ENCODE data around the gene LMCD1.

Gene LMCD1

DNA sequence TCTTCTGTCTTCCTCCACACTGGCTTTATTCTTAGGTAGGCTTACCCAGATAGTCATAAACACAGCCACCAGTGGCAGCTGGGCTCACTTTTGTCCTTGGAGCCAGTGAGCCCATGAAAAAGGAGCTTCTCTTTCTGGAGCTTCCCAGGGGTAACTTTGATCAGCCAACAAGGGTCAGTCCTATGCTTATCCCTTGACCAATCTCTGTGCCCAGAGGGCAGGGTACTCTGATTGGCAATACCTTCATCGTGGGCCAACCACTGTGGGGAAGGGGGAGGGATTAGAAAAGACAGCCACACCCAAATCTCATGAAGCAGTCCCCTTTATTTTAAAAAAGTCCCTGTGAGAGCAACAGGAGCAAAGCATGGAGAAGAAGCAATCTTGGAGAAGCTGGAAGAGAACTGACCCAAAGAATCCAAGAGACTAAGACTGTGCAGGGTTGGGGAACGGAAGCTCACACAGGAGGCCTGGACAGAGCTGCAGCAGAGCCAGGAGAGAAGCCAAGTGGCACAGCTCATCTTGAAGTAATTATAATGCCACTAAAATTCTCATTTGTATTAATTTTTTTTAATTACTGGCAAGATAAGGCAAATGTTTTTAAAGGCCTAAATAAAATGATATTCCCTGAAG, 72.5 kb downstream of the LMCD1 start:
- TF ChIP-seq EP300 (IDR thresholded peaks at IDR 0.05; ENCODE audit: borderline replicate concordance) (no peak), FOXM1 (IDR thresholded peaks at IDR 0.05; ENCODE audit: borderline replicate concordance, low read depth) (no peak), TAF1 (IDR thresholded peaks at IDR 0.05; ENCODE audit: low read depth) (no peak), NFIC (IDR thresholded peaks at IDR 0.05) (no peak), RAD21 (IDR thresholded peaks at IDR 0.05; ENCODE audit: low read depth) (no peak), YY1 (IDR thresholded peaks at IDR 0.05; ENCODE audit: low read depth) (no peak), EGR1 (IDR thresholded peaks at IDR 0.05) (no peak), TCF12 (IDR thresholded peaks at IDR 0.05; ENCODE audit: low read depth) (no peak)
- TF ChIP-seq, protein P1, sequence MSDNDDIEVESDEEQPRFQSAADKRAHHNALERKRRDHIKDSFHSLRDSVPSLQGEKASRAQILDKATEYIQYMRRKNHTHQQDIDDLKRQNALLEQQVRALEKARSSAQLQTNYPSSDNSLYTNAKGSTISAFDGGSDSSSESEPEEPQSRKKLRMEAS (IDR thresholded peaks at IDR 0.05): no peak
- TF ChIP-seq, protein P2, sequence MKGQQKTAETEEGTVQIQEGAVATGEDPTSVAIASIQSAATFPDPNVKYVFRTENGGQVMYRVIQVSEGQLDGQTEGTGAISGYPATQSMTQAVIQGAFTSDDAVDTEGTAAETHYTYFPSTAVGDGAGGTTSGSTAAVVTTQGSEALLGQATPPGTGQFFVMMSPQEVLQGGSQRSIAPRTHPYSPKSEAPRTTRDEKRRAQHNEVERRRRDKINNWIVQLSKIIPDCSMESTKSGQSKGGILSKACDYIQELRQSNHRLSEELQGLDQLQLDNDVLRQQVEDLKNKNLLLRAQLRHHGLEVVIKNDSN (IDR thresholded peaks at IDR 0.05): no peak

DNA sequence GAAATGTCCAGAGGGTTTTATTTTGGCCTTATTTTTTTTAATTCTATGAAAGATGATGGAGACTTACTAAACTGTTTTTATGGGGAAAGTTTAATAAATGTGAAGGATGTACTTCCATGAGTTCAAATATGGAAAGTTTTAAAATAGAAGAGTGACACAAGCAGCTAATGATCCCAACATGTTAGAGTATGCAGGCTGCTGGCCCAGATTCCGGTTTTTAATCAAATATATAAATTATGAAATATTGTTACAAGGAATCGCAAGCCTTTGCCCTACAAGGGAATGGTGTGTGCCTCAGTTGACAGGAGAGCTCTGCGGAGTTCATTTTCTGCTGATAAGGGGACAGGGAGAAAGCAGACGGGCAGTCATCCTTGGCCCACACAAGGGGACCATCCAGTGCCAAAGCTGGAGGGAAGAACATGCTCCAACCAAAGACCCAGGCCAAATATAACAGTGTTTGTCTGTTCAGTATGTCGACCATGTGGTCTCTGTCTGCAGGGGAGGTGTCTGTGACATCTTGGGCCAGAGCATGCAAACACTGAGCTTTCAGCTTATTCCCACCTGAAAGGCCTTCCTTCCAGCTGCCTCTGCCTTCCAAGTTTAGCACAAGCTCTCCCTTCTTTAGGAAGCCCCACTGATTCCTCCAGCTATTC, 73.2 kb downstream of the LMCD1 start:
- TF ChIP-seq NFIC (IDR thresholded peaks at IDR 0.05) (no peak), CREB1 (IDR thresholded peaks at IDR 0.05; ENCODE audit: low read depth) (no peak), EP300 (IDR thresholded peaks at IDR 0.05; ENCODE audit: borderline replicate concordance) (no peak), EGR1 (IDR thresholded peaks at IDR 0.05) (no peak), CEBPB (IDR thresholded peaks at IDR 0.05) (no peak), RAD21 (IDR thresholded peaks at IDR 0.05; ENCODE audit: low read depth) (no peak)

DNA sequence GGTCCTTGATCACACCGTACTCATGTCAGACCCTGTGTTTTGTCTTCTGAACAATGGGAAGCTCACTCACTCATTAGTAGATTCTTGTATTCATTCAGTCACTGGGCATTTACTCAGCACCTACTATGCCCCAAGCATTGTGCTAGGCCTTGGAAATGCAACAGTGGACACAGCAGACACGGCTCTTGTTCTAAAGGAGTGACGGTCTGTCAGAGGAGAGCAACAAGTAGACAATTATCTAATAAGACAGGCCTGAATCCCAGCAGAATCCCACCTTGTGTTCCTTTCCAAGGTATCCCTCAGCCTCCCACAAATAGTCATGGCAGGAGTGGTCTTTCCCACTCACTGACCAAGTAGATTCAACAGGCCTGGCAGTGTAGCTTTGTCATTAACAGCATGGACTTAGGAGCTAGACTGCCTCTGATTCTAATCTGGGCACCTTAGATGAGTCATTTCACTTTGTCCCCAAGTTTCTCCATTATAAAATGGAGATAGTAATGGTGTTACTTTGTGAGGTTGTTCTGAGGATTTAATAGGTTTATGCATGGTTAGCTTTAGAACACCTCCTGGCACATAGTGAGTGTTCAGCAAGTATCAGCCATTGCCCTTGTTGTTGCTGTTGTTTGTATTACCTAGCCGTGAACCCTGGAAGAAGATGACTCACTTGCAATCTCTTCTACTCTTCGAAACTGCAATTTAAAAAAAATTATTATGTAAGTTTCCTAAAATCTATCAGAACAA, 73.9 kb downstream of the LMCD1 start:
- no peak for TF ChIP-seq YY1 (IDR thresholded peaks at IDR 0.05; ENCODE audit: low read depth)
- TF ChIP-seq TCF12 (IDR thresholded peaks at IDR 0.05; ENCODE audit: low read depth): no peak
- TF ChIP-seq CEBPB (IDR thresholded peaks at IDR 0.05): no peak
- no peak for TF ChIP-seq RAD21 (IDR thresholded peaks at IDR 0.05; ENCODE audit: low read depth)
- TF ChIP-seq, protein P3, sequence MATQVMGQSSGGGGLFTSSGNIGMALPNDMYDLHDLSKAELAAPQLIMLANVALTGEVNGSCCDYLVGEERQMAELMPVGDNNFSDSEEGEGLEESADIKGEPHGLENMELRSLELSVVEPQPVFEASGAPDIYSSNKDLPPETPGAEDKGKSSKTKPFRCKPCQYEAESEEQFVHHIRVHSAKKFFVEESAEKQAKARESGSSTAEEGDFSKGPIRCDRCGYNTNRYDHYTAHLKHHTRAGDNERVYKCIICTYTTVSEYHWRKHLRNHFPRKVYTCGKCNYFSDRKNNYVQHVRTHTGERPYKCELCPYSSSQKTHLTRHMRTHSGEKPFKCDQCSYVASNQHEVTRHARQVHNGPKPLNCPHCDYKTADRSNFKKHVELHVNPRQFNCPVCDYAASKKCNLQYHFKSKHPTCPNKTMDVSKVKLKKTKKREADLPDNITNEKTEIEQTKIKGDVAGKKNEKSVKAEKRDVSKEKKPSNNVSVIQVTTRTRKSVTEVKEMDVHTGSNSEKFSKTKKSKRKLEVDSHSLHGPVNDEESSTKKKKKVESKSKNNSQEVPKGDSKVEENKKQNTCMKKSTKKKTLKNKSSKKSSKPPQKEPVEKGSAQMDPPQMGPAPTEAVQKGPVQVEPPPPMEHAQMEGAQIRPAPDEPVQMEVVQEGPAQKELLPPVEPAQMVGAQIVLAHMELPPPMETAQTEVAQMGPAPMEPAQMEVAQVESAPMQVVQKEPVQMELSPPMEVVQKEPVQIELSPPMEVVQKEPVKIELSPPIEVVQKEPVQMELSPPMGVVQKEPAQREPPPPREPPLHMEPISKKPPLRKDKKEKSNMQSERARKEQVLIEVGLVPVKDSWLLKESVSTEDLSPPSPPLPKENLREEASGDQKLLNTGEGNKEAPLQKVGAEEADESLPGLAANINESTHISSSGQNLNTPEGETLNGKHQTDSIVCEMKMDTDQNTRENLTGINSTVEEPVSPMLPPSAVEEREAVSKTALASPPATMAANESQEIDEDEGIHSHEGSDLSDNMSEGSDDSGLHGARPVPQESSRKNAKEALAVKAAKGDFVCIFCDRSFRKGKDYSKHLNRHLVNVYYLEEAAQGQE (IDR thresholded peaks at IDR 0.05; ENCODE audit: low read depth): no peak
- no peak for TF ChIP-seq NFIC (IDR thresholded peaks at IDR 0.05)
- TF ChIP-seq CREB1 (IDR thresholded peaks at IDR 0.05; ENCODE audit: low read depth): no peak
- no peak for TF ChIP-seq FOXM1 (IDR thresholded peaks at IDR 0.05; ENCODE audit: borderline replicate concordance, low read depth)
- TF ChIP-seq, protein P2 (IDR thresholded peaks at IDR 0.05): no peak
- TF ChIP-seq ZBTB7A (IDR thresholded peaks at IDR 0.05; ENCODE audit: low read depth): no peak
- no peak for TF ChIP-seq TAF1 (IDR thresholded peaks at IDR 0.05; ENCODE audit: low read depth)
- TF ChIP-seq EP300 (IDR thresholded peaks at IDR 0.05; ENCODE audit: borderline replicate concordance): no peak
- TF ChIP-seq EGR1 (IDR thresholded peaks at IDR 0.05): no peak
- TF ChIP-seq, protein P1 (IDR thresholded peaks at IDR 0.05): no peak

DNA sequence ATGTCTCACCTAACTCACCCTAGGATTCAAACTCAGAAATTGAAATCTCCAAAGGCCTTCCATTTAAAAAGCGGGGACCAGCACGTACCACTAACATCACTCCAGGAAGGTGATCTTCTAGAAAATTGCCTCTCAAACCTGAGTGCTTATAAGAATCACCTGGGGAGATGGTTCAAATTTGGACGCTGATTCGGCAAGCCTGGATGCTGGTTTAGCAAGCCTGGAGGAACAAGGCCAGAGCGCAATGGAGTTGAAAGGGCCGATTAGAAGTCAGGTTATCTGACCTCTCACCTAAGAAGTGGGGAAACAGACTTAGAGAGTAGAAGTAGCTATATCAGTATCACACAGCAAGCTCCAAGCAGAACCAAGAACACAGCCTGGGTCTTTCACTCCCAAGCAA, 74.8 kb downstream of the LMCD1 start:
- no peak for TF ChIP-seq TEAD4 (IDR thresholded peaks at IDR 0.05)
- no peak for TF ChIP-seq CEBPB (IDR thresholded peaks at IDR 0.05)
- no peak for TF ChIP-seq CREB1 (IDR thresholded peaks at IDR 0.05; ENCODE audit: low read depth)
- no peak for TF ChIP-seq FOXM1 (IDR thresholded peaks at IDR 0.05; ENCODE audit: borderline replicate concordance, low read depth)
- no peak for TF ChIP-seq RAD21 (IDR thresholded peaks at IDR 0.05; ENCODE audit: low read depth)
- TF ChIP-seq YY1 (IDR thresholded peaks at IDR 0.05; ENCODE audit: low read depth): no peak
- TF ChIP-seq, protein P1 (IDR thresholded peaks at IDR 0.05): no peak
- no peak for TF ChIP-seq NFIC (IDR thresholded peaks at IDR 0.05)
- TF ChIP-seq ZBTB7A (IDR thresholded peaks at IDR 0.05; ENCODE audit: low read depth): no peak
- TF ChIP-seq EP300 (IDR thresholded peaks at IDR 0.05; ENCODE audit: borderline replicate concordance): no peak
- TF ChIP-seq, protein P3 (IDR thresholded peaks at IDR 0.05; ENCODE audit: low read depth): no peak
- TF ChIP-seq, protein P2 (IDR thresholded peaks at IDR 0.05): no peak
- no peak for TF ChIP-seq TCF12 (IDR thresholded peaks at IDR 0.05; ENCODE audit: low read depth)
- TF ChIP-seq EGR1 (IDR thresholded peaks at IDR 0.05): no peak

All from Ishikawa (cell line).